GM18499 (cell line): Measurements from ENCODE around the gene TSPAN31.
"Not testable (repeated sequence)": the region's sequence is repeated elsewhere in the genome, so short reads cannot be mapped to it uniquely, and the experiment has no call there.

Experiments used
- ATAC-seq: cut with Tn5 transposase; IDR thresholded peaks from one replicate; pipeline ENCODE4 v1.9.1; 2021; ENCODE audit warnings: moderate number of reproducible peaks; ENCODE audit not compliant: insufficient read depth, unreplicated experiment

TSPAN31 gene

DNA sequence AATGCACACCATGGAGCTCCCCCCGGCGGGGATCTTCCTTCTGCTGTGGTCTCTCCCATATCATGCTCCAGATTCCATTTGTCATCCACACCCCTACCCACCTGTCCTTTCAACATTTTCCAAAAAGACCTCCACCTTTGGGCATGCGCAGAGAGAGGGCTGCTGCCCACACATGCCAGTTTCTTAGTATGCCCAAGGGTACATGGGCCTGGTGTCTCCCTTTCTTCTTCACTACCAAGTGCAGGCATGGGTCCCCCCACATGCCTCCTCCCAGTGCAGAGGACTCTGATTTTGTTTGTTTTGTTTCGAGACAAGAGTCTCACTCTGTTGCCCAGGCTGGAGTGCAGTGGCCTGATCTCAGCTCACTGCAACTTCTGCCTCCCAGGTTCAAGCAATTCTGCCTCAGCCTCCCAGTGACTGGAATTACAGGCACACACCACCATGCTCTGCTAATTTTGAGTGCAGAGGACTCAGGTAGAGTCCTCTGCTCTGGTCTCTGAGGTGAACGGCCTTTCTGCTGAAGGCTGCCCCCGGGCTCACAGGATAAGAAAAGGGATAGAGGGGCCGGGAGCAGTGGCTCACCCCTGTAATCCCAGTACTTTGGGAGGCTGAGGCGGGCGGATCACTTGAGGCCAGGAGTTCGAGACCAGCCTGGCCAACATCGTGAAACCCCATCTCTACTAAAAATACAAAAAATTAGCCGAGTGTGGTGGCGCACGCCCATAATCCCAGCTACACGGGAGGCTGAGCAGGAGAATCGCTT lies 22.8 kb upstream of the TSPAN31 start:
- not testable (repeated sequence) for ATAC-seq

- no peak for ATAC-seq
Measured at GRCh38 chr12:57722716-57723629, 21.9 kb upstream of the TSPAN31 start.

DNA sequence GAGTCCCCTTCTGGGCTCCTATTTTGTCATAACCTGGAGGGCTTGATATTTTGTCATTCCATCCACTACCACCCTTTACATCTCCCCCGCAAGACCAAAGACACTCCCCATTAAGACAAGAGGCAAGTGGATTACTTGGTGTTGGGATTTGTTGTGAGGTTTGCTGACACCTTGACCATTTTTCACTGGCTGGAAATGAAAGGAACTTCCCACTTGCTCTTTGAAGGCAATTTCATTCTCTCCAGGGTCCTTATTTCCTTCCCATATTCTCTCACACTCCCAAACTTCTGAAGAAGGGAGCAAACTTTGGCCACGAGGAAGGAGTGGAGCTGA lies 21.2 kb upstream of the TSPAN31 start:
- ATAC-seq = no peak

DNA sequence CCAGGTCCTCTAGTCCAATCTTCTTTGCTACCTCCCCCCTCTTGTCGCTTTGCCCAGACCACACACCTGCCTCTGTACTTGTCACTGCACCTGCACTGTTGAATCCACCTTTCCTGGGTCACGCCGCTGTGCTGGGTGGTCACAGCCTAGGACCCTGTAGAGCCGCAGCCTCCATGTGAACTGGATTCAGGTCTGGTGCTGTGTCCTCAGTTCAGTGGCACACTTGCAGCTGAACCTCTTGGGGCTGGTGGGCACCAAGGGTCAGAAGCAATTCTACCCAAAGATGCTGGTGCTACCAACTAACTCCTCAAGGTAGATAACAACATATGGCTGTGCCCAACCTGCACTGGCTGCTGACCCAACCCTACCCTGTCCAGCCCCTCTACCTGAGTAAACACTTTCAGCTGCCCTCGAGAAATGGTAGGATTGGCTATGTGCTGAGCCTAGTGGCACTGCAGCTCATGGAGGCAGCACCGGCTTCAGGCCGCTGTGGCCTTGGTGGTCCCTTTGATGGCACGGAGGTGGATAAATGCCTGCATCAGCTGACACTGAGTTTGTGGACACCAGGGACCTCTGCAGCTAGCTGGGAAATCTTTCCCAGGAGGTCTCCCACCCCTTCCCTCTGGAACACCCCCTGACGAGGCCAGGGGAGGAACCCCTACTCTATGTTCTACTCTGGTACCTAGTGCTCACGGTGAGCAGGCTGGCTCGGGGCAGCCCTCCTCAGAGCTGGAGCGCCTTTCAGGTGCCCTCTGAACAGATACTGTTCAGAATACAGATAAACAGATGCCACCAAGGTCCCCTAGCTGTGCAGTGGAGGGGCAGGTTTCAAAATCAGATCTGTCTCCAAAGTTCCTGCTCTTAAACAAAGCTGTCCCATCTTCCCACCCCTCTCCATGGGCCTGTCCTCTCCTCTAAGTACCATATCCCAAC lies 20.6 kb upstream of the TSPAN31 start:
- no peak for ATAC-seq

GRCh38 chr12:57724936-57725740 lies 19.7 kb upstream of the TSPAN31 start:
- ATAC-seq = no peak

- no peak for ATAC-seq
Measured at GRCh38 chr12:57725851-57726150, 19.0 kb upstream of the TSPAN31 start.

- no peak for ATAC-seq
Measured at GRCh38 chr12:57726151-57726883, 18.5 kb upstream of the TSPAN31 start.

DNA sequence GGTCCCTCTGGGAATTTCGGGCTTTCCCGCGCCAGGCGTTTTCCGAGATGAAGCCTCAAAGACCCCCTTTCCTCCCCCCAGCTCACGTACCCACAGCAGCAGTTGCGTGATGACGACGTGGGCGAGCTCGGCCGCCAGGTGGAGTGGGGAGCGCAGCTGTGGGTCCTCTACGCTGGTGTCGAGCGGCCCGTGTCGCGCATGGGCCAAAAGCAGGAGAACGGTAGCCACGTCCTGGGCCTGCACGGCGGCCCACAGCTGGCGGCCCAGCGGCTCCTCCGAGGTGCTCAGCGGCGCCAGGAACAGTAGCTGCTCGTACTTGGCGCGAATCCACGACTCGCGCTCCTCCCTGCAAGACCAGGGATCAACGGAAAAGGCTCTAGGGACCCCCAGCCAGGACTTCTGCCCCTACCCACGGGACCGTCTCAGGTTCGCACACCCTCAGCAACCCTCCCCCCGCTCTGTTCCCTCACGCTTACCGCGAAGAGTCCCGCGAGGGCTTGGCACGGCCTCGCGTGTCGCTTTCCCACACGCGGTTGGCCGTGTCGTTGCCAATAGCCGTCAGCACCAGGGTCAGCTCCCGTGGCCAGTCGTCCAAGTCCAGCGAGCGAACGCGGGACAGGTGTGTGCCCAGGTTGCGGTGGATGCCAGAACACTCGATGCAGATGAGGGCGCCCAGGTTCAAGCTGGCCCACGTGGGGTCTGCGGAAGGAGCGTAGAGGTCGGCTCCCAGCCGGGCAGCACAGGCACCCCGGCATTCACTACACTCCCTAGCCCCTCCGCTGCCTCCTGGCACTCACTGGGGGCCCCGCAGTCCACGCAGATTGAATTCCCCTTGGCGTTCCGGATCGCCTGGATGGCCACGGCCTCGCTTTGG lies 17.7 kb upstream of the TSPAN31 start:
- ATAC-seq = no peak

DNA sequence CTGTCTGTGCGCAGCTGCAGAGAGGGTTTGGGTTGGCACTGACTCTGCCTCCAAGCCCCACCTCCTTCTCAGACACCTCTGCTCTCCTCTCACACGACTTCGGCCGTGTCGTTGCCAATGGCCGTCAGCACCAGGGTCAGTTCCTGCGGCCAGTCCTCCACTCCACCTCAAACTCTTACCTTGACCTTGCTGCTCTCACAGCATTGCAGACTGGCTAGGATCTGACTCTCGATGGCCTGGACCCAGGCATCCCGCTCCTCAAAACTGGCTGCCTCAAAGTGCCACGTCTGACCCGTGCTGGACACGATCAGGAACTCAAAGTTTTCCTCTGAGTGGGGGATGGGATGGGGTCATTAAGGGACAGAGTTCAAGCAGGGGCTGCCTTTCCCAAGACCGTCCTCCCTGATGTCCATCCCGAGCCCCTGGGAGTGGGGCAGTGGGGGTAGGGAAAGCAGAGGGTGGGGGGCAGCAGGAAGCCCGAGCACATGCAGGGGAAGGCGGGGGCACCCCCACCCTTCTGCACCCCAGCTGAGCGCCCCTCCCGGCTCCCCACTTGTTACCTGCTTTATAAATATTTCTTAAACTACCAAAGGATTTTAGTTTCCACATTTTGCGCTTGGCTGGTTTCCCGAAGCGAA lies 17.0 kb upstream of the TSPAN31 start:
- no peak for ATAC-seq

DNA sequence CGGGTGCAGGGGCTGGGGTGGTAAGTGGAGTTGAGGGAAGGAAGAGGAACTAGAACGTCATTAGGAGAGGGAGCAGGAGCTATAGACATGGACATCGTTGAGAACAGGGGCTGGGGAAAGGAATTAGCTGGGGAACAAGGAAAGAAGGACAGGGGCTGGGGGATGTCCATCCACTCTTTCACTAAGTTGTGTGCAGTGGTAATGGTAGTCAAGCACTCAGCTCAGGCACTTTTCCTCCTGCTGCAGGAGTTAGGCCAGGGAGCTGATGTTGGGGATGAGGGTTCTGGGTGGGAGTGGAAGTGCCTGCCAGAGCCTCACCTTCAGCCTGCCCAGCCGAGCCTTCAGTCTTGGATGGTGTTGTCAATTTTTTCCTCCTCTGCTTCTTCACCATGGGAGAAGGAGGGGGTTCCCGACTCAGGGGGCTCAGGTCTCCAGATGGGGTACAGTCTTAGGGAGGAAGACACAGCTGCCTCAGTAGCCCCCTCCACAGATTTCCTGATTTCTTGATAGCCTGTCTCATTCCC lies 15.5 kb upstream of the TSPAN31 start:
- no peak for ATAC-seq

- ATAC-seq = no peak
Measured at GRCh38 chr12:57730336-57731067, 14.3 kb upstream of the TSPAN31 start.

DNA sequence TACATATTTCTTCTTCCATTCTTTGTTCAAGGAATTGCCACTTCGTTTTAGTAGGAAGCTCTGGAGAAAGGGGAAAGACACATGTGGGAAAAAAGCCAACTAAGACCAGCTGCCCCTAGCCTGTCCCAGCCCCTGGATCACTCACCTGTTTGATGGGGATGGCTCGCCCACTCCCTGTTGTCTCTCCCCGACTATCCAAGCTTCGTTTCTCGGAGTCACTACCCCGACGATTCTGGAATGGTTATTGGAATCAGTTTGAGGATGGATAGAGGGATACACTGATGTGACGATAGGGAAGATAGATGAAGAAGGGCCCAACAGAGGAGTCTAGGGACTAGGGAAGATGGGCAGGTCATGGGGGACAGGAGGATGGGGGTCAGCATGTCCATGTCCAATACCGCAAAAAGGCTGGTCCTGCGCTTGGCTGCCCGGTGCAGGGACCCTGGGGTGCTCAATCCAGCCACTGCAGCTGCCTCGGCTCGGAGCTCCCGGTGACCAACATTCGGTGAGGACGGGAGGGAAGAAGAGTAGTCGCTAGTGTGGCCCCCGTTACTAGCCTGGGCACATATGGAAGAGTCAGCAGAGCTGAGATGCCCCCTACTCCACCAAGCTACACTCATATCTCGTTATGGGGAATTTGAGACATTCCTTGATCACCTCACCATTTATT lies 13.3 kb upstream of the TSPAN31 start:
- no peak for ATAC-seq

DNA sequence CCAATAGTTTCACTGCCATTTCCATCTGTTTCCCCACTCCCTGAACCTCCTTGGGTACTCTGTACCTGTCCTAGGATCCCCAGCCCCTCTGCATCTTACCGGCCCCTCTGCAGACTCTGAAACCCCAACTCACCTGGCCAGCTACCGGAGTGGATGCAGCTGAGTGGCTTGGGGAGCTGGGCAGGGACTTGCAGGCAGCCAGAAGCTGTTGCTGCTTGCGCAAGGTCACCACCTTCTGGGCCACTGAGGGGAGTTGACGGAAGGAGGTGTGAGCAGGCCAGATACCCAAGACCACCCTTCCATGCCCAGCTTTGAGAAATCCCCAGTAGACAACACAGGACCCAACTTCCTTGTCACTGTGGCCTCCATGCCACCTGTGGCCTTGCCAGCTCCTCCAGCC lies 12.6 kb upstream of the TSPAN31 start:
- no peak for ATAC-seq

DNA sequence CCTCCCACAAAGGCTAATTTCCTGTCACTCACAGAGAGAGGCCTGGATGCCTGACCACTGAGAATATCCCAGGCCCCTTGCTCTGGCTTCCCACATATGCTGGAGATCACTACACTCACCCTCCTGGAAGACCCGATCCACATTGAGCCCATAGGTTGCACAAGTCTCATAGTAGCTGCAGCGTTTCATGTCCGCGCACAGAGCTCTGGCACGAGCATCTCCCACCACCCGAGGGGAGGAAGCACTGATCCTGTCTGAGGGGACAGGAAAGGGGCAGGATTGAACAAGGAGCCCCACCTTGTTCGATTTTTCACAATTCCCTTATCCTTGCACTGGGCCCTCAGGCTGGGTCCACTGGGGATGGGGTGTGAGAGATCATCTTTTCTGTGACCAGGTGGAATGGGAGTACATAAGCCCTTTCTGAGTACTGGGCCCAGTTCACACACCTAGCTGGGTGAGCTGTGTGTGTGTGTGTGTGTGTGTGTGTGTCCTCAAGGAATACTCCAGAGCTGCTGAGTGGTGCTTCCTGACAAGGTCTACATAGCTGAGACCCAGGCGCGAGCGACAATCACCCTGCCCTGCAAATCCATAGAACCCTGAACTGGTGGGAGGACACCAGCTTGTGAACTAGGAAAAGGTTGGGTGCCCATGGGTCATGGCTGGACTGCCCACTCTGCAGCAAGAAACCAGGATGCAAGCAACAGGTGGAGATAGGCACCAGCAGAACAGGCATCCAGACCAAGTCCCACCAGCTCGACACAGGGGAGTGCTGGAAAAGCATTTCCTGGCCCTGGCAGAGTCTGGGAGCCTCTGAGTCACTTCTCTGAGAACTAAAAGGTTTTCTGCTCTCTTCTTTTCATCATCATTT lies 11.9 kb upstream of the TSPAN31 start:
- ATAC-seq = no peak

DNA sequence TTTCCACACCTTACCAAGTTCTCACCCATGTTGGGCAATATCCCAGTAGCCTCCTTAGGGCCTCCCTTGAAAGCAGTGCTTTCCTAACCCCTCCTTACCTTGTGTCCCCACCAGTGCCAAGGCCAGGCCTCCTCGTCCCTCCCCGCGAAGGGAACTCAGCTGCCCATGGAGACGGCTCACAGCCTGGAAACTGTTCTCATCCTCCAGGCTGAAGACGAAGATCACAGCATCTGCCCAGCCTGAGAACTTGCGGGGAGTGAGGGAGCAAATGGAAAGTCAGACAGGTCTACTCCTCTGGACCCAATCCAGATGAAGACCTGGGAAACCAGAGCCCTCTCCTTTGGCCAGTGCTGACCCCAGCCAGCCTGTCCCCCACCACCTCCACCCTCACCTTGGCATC lies 10.9 kb upstream of the TSPAN31 start:
- no peak for ATAC-seq

DNA sequence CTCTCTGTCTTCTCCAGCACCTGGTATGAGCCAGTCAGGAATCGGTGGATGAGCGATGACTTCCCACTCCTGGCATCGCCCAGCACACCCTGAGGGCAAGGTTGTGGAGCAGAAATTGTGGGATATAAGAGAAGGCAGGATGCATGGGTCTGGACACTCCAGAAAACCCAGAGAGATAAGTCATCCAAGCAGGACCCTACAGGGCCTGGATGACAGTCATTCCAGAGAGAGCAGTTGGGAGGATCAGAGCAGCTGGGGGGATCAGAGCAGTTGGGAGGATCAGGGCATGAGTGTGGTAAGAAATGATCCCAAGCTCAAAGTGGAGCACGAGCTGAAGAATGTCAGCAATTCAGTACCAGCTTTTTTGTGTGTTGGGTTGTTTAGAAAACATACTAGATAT lies 10.2 kb upstream of the TSPAN31 start:
- ATAC-seq = no peak
